IPS-20b (cell line): ENCODE measurements around the gene TXNDC11.

ENCODE experiments used
- H3K27ac ChIP-seq: one replicate; pipeline ENCODE4 v1.5.1; 2013; ENCODE audit warnings: low read length
- H3K27me3 ChIP-seq: 2 replicates; pipeline ENCODE4 v1.6.1; 2013; ENCODE audit warnings: mild to moderate bottlenecking, low read length, inconsistent platforms; ENCODE audit not compliant: insufficient read depth
- H3K36me3 ChIP-seq: 2 replicates; pipeline ENCODE4 v1.6.1; 2013; ENCODE audit warnings: low read depth, mild to moderate bottlenecking, inconsistent platforms, low read length, moderate library complexity; ENCODE audit not compliant: insufficient read depth
- H3K4me1 ChIP-seq: 2 replicates; pipeline ENCODE4 v1.6.1; 2013; ENCODE audit warnings: mild to moderate bottlenecking, control low read depth, inconsistent platforms, low read length, moderate library complexity; ENCODE audit not compliant: insufficient read depth
- H3K4me3 ChIP-seq: 2 replicates; pipeline ENCODE4 v1.5.1; 2013; ENCODE audit warnings: mild to moderate bottlenecking, low read length, inconsistent platforms
- H3K9ac ChIP-seq: 2 replicates; pipeline ENCODE4 v1.6.1; 2013; ENCODE audit warnings: low read depth, mild to moderate bottlenecking, inconsistent platforms, low read length, moderate library complexity
- H3K9me3 ChIP-seq: 2 replicates; pipeline ENCODE4 v1.6.1; 2013; ENCODE audit warnings: mild to moderate bottlenecking, low read depth, low read length, inconsistent platforms; ENCODE audit not compliant: insufficient read depth

TXNDC11 gene

GRCh38 chr16:11683145-11683544, 59.5 kb downstream of the TXNDC11 start:
- Histone ChIP-seq H3K4me3 (no peak overlapping the region), H3K27ac (no peak overlapping the region), H3K9me3 (no peaks in the 10 kb centered on the region), H3K36me3 (peaks cover 58% of the 10 kb centered on the region), H3K9ac (no peak overlapping the region), H3K27me3 (no peaks in the 10 kb centered on the region), H3K4me1 (no peaks in the 10 kb centered on the region)

- no peak overlapping the region for H3K9ac ChIP-seq
- H3K27ac ChIP-seq, result no peak overlapping the region
- H3K4me3 ChIP-seq, result no peak overlapping the region
Observed at GRCh38 chr16:11682655-11683096, 60.0 kb downstream of the TXNDC11 start.

GRCh38 chr16:11681976-11682654, 60.5 kb downstream of the TXNDC11 start:
- H3K4me3 ChIP-seq, result no peak overlapping the region
- H3K9me3 ChIP-seq, result no peaks in the 10 kb centered on the region
- H3K27me3 ChIP-seq, result no peaks in the 10 kb centered on the region
- H3K27ac ChIP-seq, result no peak overlapping the region
- H3K4me1 ChIP-seq, result no peaks in the 10 kb centered on the region
- H3K9ac ChIP-seq, result no peak overlapping the region
- H3K36me3 ChIP-seq, result peaks cover 58% of the 10 kb centered on the region

More at GRCh38 chr16:11682655-11683096, 60.0 kb downstream of the TXNDC11 start:
- H3K9me3 ChIP-seq, result no peaks in the 10 kb centered on the region
- no peaks in the 10 kb centered on the region for H3K4me1 ChIP-seq
- no peaks in the 10 kb centered on the region for H3K27me3 ChIP-seq
- H3K36me3 ChIP-seq, result peaks cover 58% of the 10 kb centered on the region

- Histone ChIP-seq H3K9me3 (no peaks in the 10 kb centered on the region), H3K9ac (no peak overlapping the region), H3K36me3 (peaks cover 58% of the 10 kb centered on the region), H3K27ac (no peak overlapping the region), H3K4me3 (no peak overlapping the region), H3K27me3 (no peaks in the 10 kb centered on the region), H3K4me1 (no peaks in the 10 kb centered on the region)
Observed at GRCh38 chr16:11681556-11681955, 61.1 kb downstream of the TXNDC11 start.

- Histone ChIP-seq H3K4me1 (no peaks in the 10 kb centered on the region), H3K36me3 (peaks cover 59% of the 10 kb centered on the region), H3K27me3 (no peaks in the 10 kb centered on the region), H3K9me3 (no peaks in the 10 kb centered on the region), H3K9ac (no peak overlapping the region), H3K27ac (no peak overlapping the region), H3K4me3 (no peak overlapping the region)
Observed at GRCh38 chr16:11679941-11680911, 62.4 kb downstream of the TXNDC11 start.

- Histone ChIP-seq H3K9me3 (no peaks in the 10 kb centered on the region), H3K27ac (no peak overlapping the region), H3K4me3 (no peak overlapping the region), H3K4me1 (no peaks in the 10 kb centered on the region), H3K27me3 (no peaks in the 10 kb centered on the region), H3K9ac (no peak overlapping the region), H3K36me3 (peaks cover 59% of the 10 kb centered on the region)
Observed at GRCh38 chr16:11679250-11679649, 63.4 kb downstream of the TXNDC11 start.

- Histone ChIP-seq H3K9me3 (no peaks in the 10 kb centered on the region), H3K9ac (no peak overlapping the region), H3K4me3 (no peak overlapping the region), H3K4me1 (no peaks in the 10 kb centered on the region), H3K27me3 (no peaks in the 10 kb centered on the region), H3K36me3 (peaks cover 51% of the 10 kb centered on the region), H3K27ac (no peak overlapping the region)
Observed at GRCh38 chr16:11677959-11678881, 64.4 kb downstream of the TXNDC11 start.

GRCh38 chr16:11677451-11677951, 65.2 kb downstream of the TXNDC11 start:
- Histone ChIP-seq H3K4me3 (no peak overlapping the region), H3K36me3 (peaks cover 46% of the 10 kb centered on the region), H3K9ac (no peak overlapping the region), H3K27me3 (no peaks in the 10 kb centered on the region), H3K27ac (no peak overlapping the region), H3K9me3 (no peaks in the 10 kb centered on the region), H3K4me1 (no peaks in the 10 kb centered on the region)

- no peaks in the 10 kb centered on the region for H3K27me3 ChIP-seq
- peaks cover 46% of the 10 kb centered on the region for H3K36me3 ChIP-seq
- H3K4me1 ChIP-seq, result no peaks in the 10 kb centered on the region; the same call in 1 of the 2 replicates
- no peaks in the 10 kb centered on the region for H3K9me3 ChIP-seq
- no peak overlapping the region for H3K27ac ChIP-seq
- H3K9ac ChIP-seq, result no peak overlapping the region
- H3K4me3 ChIP-seq, result no peak overlapping the region
Observed at GRCh38 chr16:11676799-11677198, 65.9 kb downstream of the TXNDC11 start.

- H3K27ac ChIP-seq, result no peak overlapping the region
- H3K9ac ChIP-seq, result no peak overlapping the region
- H3K4me1 ChIP-seq, result no peaks in the 10 kb centered on the region; the same call in 1 of the 2 replicates
- H3K9me3 ChIP-seq, result no peaks in the 10 kb centered on the region
- H3K4me3 ChIP-seq, result no peak overlapping the region
- H3K27me3 ChIP-seq, result no peaks in the 10 kb centered on the region
- peaks cover 46% of the 10 kb centered on the region for H3K36me3 ChIP-seq
Observed at GRCh38 chr16:11675561-11676511, 66.8 kb downstream of the TXNDC11 start.
